ENCODE results near the gene YBX2. TPM values are rescaled to one million over a fixed set of nuclear protein-coding genes. Genes with fewer than 3 reads are reported as not detected.

YBX2 gene
- total RNA-seq, 1 experiment from 2014 or later = 54.9 TPM

DNA sequence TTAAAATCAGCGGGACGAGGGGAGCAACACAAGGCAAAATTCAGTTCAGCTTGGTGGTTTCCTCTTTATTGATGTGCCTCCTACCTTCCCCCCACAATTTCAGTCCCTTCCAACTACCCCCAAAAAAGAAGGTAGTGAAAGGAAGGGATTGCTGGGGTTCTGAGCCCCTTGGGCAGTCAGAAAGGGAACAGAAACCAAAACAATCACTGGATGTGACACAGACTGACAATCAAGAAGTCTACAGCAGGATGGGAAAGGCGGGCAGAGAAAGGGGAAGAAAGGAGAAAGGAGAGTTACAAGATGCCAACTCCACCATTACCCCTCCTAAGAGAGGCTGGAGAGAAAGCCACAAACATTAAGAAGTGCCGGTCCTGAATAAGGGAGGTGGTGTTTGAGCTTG lies 54.1 kb downstream of the YBX2 start:
- H3K27ac ChIP-seq (ENCODE audit: low read length) = peak overlapping the region; percentile 99
- ATAC-seq (no peak), DNase-seq (ENCODE audit: low read depth, low spot score) (no peak)
- H3K36me3 ChIP-seq (ENCODE audit: control insufficient read depth, insufficient read depth, low read length) = peaks cover 10% of the 10 kb centered on the region
- CTCF ChIA-PET = no interaction called here
- H3K4me1 ChIP-seq (ENCODE audit: control insufficient read depth, insufficient read depth, low read length) = peaks cover 34% of the 10 kb centered on the region
- TF ChIP-seq, protein P1, sequence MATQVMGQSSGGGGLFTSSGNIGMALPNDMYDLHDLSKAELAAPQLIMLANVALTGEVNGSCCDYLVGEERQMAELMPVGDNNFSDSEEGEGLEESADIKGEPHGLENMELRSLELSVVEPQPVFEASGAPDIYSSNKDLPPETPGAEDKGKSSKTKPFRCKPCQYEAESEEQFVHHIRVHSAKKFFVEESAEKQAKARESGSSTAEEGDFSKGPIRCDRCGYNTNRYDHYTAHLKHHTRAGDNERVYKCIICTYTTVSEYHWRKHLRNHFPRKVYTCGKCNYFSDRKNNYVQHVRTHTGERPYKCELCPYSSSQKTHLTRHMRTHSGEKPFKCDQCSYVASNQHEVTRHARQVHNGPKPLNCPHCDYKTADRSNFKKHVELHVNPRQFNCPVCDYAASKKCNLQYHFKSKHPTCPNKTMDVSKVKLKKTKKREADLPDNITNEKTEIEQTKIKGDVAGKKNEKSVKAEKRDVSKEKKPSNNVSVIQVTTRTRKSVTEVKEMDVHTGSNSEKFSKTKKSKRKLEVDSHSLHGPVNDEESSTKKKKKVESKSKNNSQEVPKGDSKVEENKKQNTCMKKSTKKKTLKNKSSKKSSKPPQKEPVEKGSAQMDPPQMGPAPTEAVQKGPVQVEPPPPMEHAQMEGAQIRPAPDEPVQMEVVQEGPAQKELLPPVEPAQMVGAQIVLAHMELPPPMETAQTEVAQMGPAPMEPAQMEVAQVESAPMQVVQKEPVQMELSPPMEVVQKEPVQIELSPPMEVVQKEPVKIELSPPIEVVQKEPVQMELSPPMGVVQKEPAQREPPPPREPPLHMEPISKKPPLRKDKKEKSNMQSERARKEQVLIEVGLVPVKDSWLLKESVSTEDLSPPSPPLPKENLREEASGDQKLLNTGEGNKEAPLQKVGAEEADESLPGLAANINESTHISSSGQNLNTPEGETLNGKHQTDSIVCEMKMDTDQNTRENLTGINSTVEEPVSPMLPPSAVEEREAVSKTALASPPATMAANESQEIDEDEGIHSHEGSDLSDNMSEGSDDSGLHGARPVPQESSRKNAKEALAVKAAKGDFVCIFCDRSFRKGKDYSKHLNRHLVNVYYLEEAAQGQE (IDR thresholded peaks at IDR 0.05; ENCODE audit: insufficient read depth in 1 of 2, low read depth in 2 of 2, low read length in 1 of 2) = no peak
- TF ChIP-seq TCF7L2 (IDR thresholded peaks at IDR 0.05; ENCODE audit: low read depth, low read length) (no peak), POLR2AphosphoS5 (IDR thresholded peaks at IDR 0.05; ENCODE audit: low read depth, low read length) (no peak), SIN3A (IDR thresholded peaks at IDR 0.05; ENCODE audit: borderline replicate concordance, insufficient read depth, low read depth, low read length) (no peak)
- TF ChIP-seq, protein P2, sequence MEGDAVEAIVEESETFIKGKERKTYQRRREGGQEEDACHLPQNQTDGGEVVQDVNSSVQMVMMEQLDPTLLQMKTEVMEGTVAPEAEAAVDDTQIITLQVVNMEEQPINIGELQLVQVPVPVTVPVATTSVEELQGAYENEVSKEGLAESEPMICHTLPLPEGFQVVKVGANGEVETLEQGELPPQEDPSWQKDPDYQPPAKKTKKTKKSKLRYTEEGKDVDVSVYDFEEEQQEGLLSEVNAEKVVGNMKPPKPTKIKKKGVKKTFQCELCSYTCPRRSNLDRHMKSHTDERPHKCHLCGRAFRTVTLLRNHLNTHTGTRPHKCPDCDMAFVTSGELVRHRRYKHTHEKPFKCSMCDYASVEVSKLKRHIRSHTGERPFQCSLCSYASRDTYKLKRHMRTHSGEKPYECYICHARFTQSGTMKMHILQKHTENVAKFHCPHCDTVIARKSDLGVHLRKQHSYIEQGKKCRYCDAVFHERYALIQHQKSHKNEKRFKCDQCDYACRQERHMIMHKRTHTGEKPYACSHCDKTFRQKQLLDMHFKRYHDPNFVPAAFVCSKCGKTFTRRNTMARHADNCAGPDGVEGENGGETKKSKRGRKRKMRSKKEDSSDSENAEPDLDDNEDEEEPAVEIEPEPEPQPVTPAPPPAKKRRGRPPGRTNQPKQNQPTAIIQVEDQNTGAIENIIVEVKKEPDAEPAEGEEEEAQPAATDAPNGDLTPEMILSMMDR (IDR thresholded peaks at IDR 0.05) = no peak
- no peaks in the 10 kb centered on the region for H3K9me3 ChIP-seq (ENCODE audit: control insufficient read depth, insufficient read depth, low read depth, low read length)
- POLR2A ChIA-PET = no interaction called here
- intact Hi-C loops (cut with micrococcal nuclease; ENCODE audit: unreplicated experiment) = no loop called here
- in situ Hi-C loops (cut with HindIII; ENCODE audit: low pct_unique_long_range_greater_than_20kb, low sequenced_read_pairs) = no loop called here
- H3K4me3 ChIP-seq (ENCODE audit: low read depth in 2 of 2, low read length in 2 of 2) = peak overlapping the region; percentile 87 to 92
- H3K27me3 ChIP-seq (ENCODE audit: control insufficient read depth, insufficient read depth, low read length) = no peaks in the 10 kb centered on the region
- BruUV-seq (replicated peaks) = TSS peak; percentile 77

DNA sequence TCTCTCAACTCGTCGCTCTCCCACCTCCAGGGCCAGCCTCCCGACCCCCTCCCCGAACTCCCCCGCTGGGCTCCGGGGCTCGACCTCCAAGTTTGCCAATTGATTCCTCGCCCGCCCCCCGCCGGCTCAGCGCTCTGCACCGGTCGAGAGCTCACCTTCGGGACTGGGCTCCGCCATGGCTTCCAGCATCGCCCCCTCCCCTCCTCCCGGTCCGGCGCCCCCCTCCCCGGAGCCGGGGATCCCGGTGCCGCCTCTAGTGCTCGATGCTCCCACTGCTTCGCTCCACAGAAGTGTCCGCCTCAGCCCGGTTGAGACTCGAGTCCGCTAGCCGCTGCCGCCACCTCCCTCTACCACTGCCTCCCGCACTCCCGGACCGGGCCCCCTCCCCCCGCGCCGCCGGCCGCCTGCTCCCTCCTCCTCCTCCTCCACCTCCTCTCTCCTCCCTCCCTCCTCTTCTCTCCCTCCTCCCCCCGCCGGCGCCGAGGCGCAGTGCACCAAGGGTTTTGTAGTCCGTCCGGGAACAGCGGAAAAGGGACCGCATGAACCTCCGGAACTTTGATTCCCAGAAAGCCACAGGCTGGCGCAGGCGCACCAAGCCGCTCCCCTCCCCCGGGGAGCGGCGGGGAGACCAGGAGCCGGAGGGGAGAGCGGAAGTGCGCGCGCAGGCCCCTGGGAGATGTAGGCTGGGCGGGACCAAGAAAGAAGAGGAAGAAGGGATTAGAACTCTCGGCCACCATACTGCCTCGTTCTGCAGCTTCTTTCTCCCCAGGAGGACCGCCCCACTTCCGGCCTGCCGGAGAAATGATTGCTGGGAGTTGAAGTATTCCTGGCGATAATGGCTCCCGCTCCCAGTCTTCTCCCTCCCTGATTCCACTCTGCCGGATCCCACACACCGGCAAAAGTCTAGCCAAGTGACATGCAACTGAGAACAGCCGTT lies 55.1 kb downstream of the YBX2 start, which contains the start of gene PHF23:
Gene PHF23, minus strand, starts transcription at position 367 of the 937 bp plus-strand sequence. Its CDS starts 178 bp downstream, at position 189.
- TF ChIP-seq TCF7L2 (IDR thresholded peaks at IDR 0.05; ENCODE audit: low read depth, low read length) = peak; percentile 77
- TF ChIP-seq POLR2AphosphoS5 (IDR thresholded peaks at IDR 0.05; ENCODE audit: low read depth, low read length) = peak; percentile 56
- TF ChIP-seq, protein P2 (IDR thresholded peaks at IDR 0.05) = no peak
- TF ChIP-seq SIN3A (IDR thresholded peaks at IDR 0.05; ENCODE audit: borderline replicate concordance, insufficient read depth, low read depth, low read length) = no peak
- TF ChIP-seq, protein P1 (IDR thresholded peaks at IDR 0.05; ENCODE audit: insufficient read depth in 1 of 2, low read depth in 2 of 2, low read length in 1 of 2) = no peak
- ATAC-seq (peak; percentile 75), DNase-seq (ENCODE audit: low read depth, low spot score) (peak; percentile 97)
- Histone ChIP-seq H3K4me1 (ENCODE audit: control insufficient read depth, insufficient read depth, low read length) (peaks cover 43% of the 10 kb centered on the region), H3K27ac (ENCODE audit: low read length) (peak within 1 kb of the TSS; percentile 99), H3K4me3 (ENCODE audit: low read depth in 2 of 2, low read length in 2 of 2) (peak within 1 kb of the TSS; percentile 87 to 92), H3K27me3 (ENCODE audit: control insufficient read depth, insufficient read depth, low read length) (no peaks in the 10 kb centered on the region), H3K36me3 (ENCODE audit: control insufficient read depth, insufficient read depth, low read length) (peaks cover 10% of the 10 kb centered on the region), H3K9me3 (ENCODE audit: control insufficient read depth, insufficient read depth, low read depth, low read length) (no peaks in the 10 kb centered on the region)
- intact Hi-C loops (cut with micrococcal nuclease; ENCODE audit: unreplicated experiment) = no loop called here
- ChIA-PET CTCF (interaction anchor here (0.6 kb wide), 1 partner anchor 94 kb away, joined by 9 read pairs; no protein-coding TSS in a partner anchor), POLR2A (interaction anchor here (0.5 to 0.6 kb wide), 2 partner anchors 27 to 167 kb away, joined by 3 to 5 read pairs; no protein-coding TSS in a partner anchor)
- BruUV-seq (replicated peaks) = no TSS peak
- in situ Hi-C loops (cut with HindIII; ENCODE audit: low pct_unique_long_range_greater_than_20kb, low sequenced_read_pairs) = no loop called here

All from Panc1 (cell line).